ENCODE measurements around the gene MRPS34. TPM values are rescaled to one million over a fixed set of nuclear protein-coding genes. Genes with fewer than 3 reads are reported as not detected.
A peak's percentile ranks its signal among the peaks of the same experiment; 100 is the strongest.
"Not testable (repeated sequence)": the region's sequence is repeated elsewhere in the genome, so short reads cannot be mapped to it uniquely, and the experiment has no call there.

MRPS34 gene
- total and polyA plus RNA-seq, 12 donors, result 57.8 to 141 (median 79.5) TPM

- TF ChIP-seq, protein P1, sequence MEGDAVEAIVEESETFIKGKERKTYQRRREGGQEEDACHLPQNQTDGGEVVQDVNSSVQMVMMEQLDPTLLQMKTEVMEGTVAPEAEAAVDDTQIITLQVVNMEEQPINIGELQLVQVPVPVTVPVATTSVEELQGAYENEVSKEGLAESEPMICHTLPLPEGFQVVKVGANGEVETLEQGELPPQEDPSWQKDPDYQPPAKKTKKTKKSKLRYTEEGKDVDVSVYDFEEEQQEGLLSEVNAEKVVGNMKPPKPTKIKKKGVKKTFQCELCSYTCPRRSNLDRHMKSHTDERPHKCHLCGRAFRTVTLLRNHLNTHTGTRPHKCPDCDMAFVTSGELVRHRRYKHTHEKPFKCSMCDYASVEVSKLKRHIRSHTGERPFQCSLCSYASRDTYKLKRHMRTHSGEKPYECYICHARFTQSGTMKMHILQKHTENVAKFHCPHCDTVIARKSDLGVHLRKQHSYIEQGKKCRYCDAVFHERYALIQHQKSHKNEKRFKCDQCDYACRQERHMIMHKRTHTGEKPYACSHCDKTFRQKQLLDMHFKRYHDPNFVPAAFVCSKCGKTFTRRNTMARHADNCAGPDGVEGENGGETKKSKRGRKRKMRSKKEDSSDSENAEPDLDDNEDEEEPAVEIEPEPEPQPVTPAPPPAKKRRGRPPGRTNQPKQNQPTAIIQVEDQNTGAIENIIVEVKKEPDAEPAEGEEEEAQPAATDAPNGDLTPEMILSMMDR (IDR thresholded peaks at IDR 0.05), result no peak
- Histone ChIP-seq H3K36me3 (peaks cover 0 to 54% (median 23%) of the 10 kb centered on the region in 9 donors), H3K27ac (no peak overlapping the region), H3K9me3 (no peaks in the 10 kb centered on the region), H3K4me3 (no peak overlapping the region), H3K4me1 (peaks cover 0 to 10% (median 0%) of the 10 kb centered on the region in 9 donors), H3K27me3 (no peaks in the 10 kb centered on the region)
- DNase-seq, result no peak
- WGBS, 2 donors, result 96% methylated on average over 22 of the region's 22 CpGs
- ATAC-seq, result no peak
- intact Hi-C loops (cut with DNase I), result loop anchor here in 1 of 10 donors (10.0 kb wide), 1 partner anchor 60 kb away; the partner anchor contains the start of gene IGFALS
These were observed 38.1 kb downstream of the MRPS34 start for GRCh38 chr16:1734816-1735215.

DNA sequence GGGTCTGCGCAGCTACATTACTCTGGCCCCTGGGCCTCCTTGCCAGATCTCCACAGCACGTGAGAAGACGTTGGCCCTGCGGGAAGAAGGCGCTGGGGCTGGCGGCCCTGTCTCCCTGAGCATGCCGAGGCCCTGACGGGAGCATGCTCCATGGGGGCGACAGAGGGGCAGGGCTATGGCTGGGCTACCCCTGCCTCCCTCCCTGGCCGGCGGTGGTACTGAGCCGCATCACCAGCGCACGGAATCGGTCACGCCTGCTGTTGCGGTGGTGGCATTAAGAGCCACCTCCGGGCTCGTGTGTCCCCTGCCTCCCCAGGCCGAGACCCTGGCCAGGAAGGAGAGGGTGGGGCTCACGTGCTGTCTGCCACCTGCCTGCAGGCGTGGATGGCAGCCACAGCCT, 38.8 kb downstream of the MRPS34 start:
- DNase-seq, result no peak
- intact Hi-C loops (cut with DNase I), result loop anchor here in 1 of 10 donors (10.0 kb wide), 1 partner anchor 61 kb away; the partner anchor contains the start of gene IGFALS
- Histone ChIP-seq H3K27ac (no peak overlapping the region), H3K27me3 (no peaks in the 10 kb centered on the region), H3K9me3 (no peaks in the 10 kb centered on the region), H3K4me1 (peaks cover 0 to 10% (median 0%) of the 10 kb centered on the region in 9 donors), H3K36me3 (peaks cover 0 to 61% (median 29%) of the 10 kb centered on the region in 9 donors), H3K4me3 (no peak overlapping the region)
- WGBS, 2 donors, result 94 to 95% methylated on average over 22 of the region's 22 CpGs
- TF ChIP-seq, protein P1 (IDR thresholded peaks at IDR 0.05), result no peak
- ATAC-seq, result peak in 5 of 8 donors; percentile 16 to 56 (median 28)

GRCh38 chr16:1732551-1732987, 40.4 kb downstream of the MRPS34 start:
- ATAC-seq, DNase-seq, H3K4me3 ChIP-seq, H3K9me3 ChIP-seq, H3K27me3 ChIP-seq, H3K27ac ChIP-seq: not testable (repeated sequence)
- Histone ChIP-seq H3K4me1 (peaks cover 0 to 10% (median 0%) of the 10 kb centered on the region in 9 donors), H3K36me3 (peaks cover 0 to 76% (median 32%) of the 10 kb centered on the region in 9 donors)
- intact Hi-C loops (cut with DNase I), result loop anchor here in 1 of 10 donors (10.0 kb wide), 1 partner anchor 62 kb away; the partner anchor contains the start of gene IGFALS
- WGBS, 2 donors, result 96 to 97% methylated on average over 21 of the region's 21 CpGs

GRCh38 chr16:1732071-1732470, 40.9 kb downstream of the MRPS34 start:
- ATAC-seq (no peak), DNase-seq (no peak)
- WGBS, 2 donors, result 87% methylated on average over 14 of the region's 14 CpGs
- intact Hi-C loops (cut with DNase I), result loop anchor here in 1 of 10 donors (10.0 kb wide), 1 partner anchor 63 kb away; the partner anchor contains the start of gene IGFALS
- Histone ChIP-seq H3K4me3 (no peak overlapping the region), H3K36me3 (peaks cover 0 to 79% (median 32%) of the 10 kb centered on the region in 9 donors), H3K4me1 (peaks cover 0 to 10% (median 0%) of the 10 kb centered on the region in 9 donors), H3K27me3 (no peaks in the 10 kb centered on the region), H3K27ac (peak overlapping the region in 1 of 10 donors; percentile 26), H3K9me3 (no peaks in the 10 kb centered on the region)
- TF ChIP-seq, protein P1 (IDR thresholded peaks at IDR 0.05), result no peak

- Histone ChIP-seq H3K4me3 (no peak overlapping the region), H3K27me3 (no peaks in the 10 kb centered on the region), H3K9me3 (no peaks in the 10 kb centered on the region), H3K27ac (peak overlapping the region in 1 of 10 donors; percentile 26), H3K4me1 (peaks cover 0 to 10% (median 0%) of the 10 kb centered on the region in 9 donors), H3K36me3 (peaks cover 0 to 81% (median 33%) of the 10 kb centered on the region in 9 donors)
- WGBS, 2 donors, result 71 to 75% methylated on average over 7 of the region's 7 CpGs
- ATAC-seq (no peak), DNase-seq (no peak)
- TF ChIP-seq, protein P1 (IDR thresholded peaks at IDR 0.05), result no peak
- intact Hi-C loops (cut with DNase I), result loop anchor here in 1 of 10 donors (10.0 kb wide), 1 partner anchor 63 kb away; the partner anchor contains the start of gene IGFALS
These were observed 41.3 kb downstream of the MRPS34 start for GRCh38 chr16:1731603-1732002.
